BJ (cell line): ENCODE measurements around the gene TSNAXIP1. TPM values are rescaled to one million over a fixed set of nuclear protein-coding genes. Genes with fewer than 3 reads are reported as not detected.

Source experiments
- CTCF ChIA-PET: fragments of 350-600 bp; formaldehyde crosslinking; extraction: SDS; loops from one replicate; lab custom pipeline; 2021; ENCODE audit warnings: antibody characterized with exemption, inconsistent platforms; lab: Yijun Ruan, JAX
- POLR2A ChIA-PET: fragments of 300-600 bp; sonication (Branson Sonifier 250); formaldehyde crosslinking; extraction: SDS; loops from one replicate; lab custom pipeline; 2021; ENCODE audit warnings: antibody characterized with exemption; lab: Charles Lee
- DNase-seq: peaks from one replicate; pipeline ENCODE4 v3.0.0-alpha.2; 2011; ENCODE audit warnings: low read depth
- H3K27me3 ChIP-seq: 2 replicates; pipeline ENCODE4 v1.6.0; 2011; ENCODE audit warnings: low read length; ENCODE audit not compliant: control insufficient read depth, insufficient read depth
- H3K36me3 ChIP-seq: 2 replicates; pipeline ENCODE4 v1.5.1; 2011; ENCODE audit warnings: low read length; ENCODE audit not compliant: control insufficient read depth, insufficient read depth
- H3K4me3 ChIP-seq: 2 replicates; pipeline ENCODE4 v1.5.1; 2011; ENCODE audit warnings: low read depth, mild to moderate bottlenecking, control low read depth, low read length
- polyA plus RNA-seq: library from polyadenylated mRNA; depleted of rRNA; stranded (reverse); fragments of >200 nt; gene quantifications from 2 replicates; pipeline ENCODE4 v1.2.3, GENCODE V29; 2011
- TF ChIP-seq, protein P1 (sequence below): IDR thresholded peaks from 2 replicates; pipeline ENCODE4 v1.5.1; 2011; ENCODE audit warnings: low read depth, mild to moderate bottlenecking, control low read depth, inconsistent platforms, low read length, moderate library complexity; ENCODE audit not compliant: insufficient read depth

TSNAXIP1 gene
- polyA plus RNA-seq, 1 experiment: 1.6 TPM

DNA sequence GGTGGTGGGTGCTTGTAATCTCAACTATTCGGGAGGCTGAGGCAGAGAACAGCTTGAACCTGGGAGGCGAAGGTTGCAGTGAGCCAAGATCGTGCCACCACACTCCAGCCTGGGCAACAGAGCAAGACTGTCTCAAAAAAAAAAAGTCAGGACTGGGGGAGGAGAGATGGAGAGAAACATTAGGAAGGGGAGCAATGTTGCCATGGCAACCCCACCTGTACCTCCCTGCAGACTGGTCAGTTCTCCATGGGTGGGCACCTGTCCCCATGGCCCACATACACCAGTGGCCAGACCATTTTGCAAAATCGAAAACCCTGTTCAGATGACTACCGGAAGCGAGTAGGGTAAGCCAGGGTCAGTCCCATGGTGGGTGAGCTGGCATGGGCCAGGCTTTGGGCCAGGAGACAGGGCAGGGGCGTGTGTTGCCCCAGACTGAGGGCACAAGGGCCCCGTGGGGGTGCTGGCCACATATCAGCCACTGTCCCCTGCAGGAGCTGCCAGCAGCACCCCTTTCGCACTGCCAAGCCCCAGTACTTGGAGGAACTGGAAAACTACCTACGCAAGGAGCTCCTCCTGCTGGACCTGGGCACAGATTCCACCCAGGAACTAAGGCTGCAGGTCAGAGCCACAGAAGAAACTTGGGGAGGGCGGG lies 14.0 kb downstream of the TSNAXIP1 start:
- ChIA-PET POLR2A (no interaction called here), CTCF (interaction anchor here (1.4 to 1.5 kb wide), 2 partner anchors 63 to 108 kb away, joined by 4 to 5 read pairs; no protein-coding TSS in a partner anchor)
- no peak for DNase-seq
- no peaks in the 10 kb centered on the region for H3K27me3 ChIP-seq
- H3K4me3 ChIP-seq: no peak overlapping the region
- H3K36me3 ChIP-seq: peaks cover 1% of the 10 kb centered on the region; the same call in 1 of the 2 replicates
- TF ChIP-seq, protein P1, sequence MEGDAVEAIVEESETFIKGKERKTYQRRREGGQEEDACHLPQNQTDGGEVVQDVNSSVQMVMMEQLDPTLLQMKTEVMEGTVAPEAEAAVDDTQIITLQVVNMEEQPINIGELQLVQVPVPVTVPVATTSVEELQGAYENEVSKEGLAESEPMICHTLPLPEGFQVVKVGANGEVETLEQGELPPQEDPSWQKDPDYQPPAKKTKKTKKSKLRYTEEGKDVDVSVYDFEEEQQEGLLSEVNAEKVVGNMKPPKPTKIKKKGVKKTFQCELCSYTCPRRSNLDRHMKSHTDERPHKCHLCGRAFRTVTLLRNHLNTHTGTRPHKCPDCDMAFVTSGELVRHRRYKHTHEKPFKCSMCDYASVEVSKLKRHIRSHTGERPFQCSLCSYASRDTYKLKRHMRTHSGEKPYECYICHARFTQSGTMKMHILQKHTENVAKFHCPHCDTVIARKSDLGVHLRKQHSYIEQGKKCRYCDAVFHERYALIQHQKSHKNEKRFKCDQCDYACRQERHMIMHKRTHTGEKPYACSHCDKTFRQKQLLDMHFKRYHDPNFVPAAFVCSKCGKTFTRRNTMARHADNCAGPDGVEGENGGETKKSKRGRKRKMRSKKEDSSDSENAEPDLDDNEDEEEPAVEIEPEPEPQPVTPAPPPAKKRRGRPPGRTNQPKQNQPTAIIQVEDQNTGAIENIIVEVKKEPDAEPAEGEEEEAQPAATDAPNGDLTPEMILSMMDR: no peak

DNA sequence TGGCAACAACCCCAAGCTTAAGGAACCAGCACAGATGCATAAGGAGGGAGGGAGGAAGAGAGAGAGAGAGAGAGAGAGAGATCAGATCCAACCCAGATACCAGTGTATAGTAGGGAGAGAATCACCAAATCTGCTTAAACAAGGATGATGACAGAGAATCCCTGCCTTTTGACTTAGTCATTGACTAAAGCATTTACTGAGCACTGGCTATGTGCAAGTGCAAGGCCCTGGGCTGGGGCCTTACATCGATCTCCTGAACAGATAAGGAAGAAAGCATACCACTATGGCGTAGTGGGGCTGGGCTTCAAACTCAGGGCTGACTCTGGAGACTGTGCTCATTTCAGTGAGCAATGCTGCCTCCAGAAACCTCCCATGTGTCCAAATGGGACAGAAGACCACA lies 15.8 kb downstream of the TSNAXIP1 start:
- H3K27me3 ChIP-seq: no peaks in the 10 kb centered on the region
- DNase-seq: no peak
- CTCF ChIA-PET: interaction anchor here (0.6 kb wide), 1 partner anchor 56 kb away, joined by 4 read pairs; no protein-coding TSS in a partner anchor
- POLR2A ChIA-PET: no interaction called here
- peaks cover 4% of the 10 kb centered on the region; the same call in 1 of the 2 replicates for H3K36me3 ChIP-seq
- TF ChIP-seq, protein P1: no peak
- no peak overlapping the region for H3K4me3 ChIP-seq

DNA sequence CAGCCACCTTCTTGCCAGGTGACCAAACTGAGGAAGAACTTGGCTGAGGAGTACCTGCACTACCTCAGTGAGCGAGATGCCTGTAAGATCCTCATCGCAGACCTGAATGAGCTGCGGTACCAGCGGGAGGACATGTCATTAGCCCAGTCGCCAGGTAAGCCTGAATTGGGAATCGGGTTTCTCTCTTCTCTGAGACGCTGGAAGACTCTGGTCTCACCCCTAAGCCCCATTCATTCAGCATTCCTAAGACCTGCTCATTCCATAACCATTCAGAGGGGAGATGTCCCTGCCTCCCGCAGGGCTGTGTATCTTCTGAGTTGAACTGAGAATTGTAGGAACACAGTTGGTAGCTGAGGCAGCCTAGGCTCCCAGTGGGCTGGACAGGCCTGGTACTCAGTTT lies 18.4 kb downstream of the TSNAXIP1 start:
- Histone ChIP-seq H3K27me3 (no peaks in the 10 kb centered on the region), H3K36me3 (peaks cover 14% of the 10 kb centered on the region), H3K4me3 (no peak overlapping the region)
- ChIA-PET CTCF (interaction anchor here (1.0 to 1.5 kb wide), 3 partner anchors 9 to 117 kb away, joined by 3 to 7 read pairs (median 3); no protein-coding TSS in a partner anchor), POLR2A (interaction anchor here (0.7 kb wide), 1 partner anchor 165 kb away, joined by 3 read pairs; the partner anchor contains the start of gene ACD)
- TF ChIP-seq, protein P1: no peak
- DNase-seq: no peak

DNA sequence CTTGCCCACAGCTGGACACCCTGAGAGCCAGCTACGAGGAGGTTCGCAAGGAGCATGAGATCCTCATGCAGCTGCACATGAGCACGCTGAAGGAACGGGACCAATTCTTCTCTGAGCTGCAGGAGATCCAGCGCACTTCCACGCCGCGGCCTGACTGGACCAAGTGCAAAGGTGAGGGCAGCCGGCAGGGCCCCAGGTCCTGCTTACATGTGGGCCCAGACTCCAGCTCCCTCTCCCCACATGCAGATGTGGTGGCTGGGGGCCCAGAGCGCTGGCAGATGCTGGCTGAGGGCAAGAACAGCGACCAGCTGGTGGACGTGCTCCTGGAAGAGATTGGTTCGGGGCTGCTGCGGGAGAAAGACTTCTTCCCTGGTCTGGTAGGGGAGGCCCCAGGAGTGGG lies 19.2 kb downstream of the TSNAXIP1 start:
- Histone ChIP-seq H3K4me3 (no peak overlapping the region), H3K36me3 (peaks cover 19% of the 10 kb centered on the region), H3K27me3 (no peaks in the 10 kb centered on the region)
- TF ChIP-seq, protein P1: no peak
- CTCF ChIA-PET: interaction anchor here (1.0 to 2.9 kb wide), 4 partner anchors 10 to 305 kb away, joined by 3 to 25 read pairs (median 3); no protein-coding TSS in a partner anchor
- POLR2A ChIA-PET: no interaction called here
- no peak for DNase-seq

DNA sequence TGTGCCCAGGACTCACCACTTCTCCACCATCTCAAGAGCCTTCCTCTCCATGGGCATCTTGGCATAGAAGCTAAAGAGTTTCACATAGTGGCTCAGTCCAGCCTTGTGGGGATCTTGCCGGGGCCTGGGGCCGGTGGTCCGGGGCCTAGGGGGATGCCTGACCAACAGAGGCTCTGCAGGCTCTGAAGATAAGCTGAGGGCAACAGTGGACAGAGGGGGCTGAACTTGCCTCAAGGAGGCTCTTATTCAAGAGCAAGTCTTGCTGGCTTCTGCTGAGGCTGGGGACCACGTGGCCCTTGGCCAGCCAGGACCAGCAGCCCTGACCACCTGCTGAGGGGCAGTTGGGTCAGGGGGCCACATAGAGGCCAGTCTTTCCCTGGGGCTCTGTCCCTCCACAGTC lies 22.0 kb downstream of the TSNAXIP1 start:
- Histone ChIP-seq H3K27me3 (no peaks in the 10 kb centered on the region), H3K4me3 (no peak overlapping the region), H3K36me3 (peaks cover 24% of the 10 kb centered on the region)
- CTCF ChIA-PET: interaction anchor here (0.6 to 2.9 kb wide), 3 partner anchors 12 to 109 kb away, joined by 3 to 25 read pairs (median 7); partner anchors contain the start of gene GFOD2
- POLR2A ChIA-PET: interaction anchor here (0.7 kb wide), 1 partner anchor 11 kb away, joined by 3 read pairs; no protein-coding TSS in a partner anchor
- TF ChIP-seq, protein P1: no peak
- no peak for DNase-seq
